ENCODE results near the gene COL23A1.

COL23A1 gene

DNA sequence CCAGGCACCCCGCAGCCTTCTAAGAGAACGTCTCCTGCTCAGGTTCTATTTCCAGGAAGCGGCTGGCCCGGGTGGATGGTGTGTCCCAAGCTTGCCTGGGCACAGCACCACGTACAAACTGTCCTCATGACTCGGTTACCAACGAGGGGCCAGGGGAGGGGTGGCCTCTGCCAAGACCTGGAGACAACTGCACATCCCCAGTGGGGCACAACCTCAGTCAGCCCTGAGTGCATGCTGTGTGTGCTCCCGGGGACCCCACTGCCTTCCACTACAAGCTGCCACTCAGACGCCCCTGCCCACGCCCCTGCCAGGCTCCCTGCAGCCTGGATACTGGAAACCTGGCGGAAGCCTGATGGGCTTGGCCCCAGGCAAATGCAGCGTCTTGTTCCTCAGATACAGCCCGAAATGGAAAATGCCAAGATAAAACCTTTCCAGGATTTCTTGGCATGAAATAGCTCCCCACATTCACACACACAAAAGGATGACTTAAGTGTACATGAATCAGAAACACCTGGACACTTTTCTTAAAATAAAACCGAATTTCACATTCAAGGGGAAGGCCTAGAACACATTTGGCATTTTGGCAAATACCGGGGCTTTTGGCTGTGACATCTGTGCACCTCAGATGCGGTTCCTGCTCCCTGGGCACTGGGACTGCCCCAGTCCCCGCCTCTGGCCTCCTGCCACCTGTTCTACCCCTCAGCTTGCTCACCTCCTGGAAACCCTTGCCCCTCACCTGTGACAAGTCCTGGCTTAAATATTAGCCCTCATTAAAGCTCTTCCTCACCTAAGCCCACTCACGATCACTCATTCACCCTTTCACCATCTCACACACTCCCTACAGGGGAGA is 62.5 kb downstream of the COL23A1 start:
- H3K27ac ChIP-seq (ENCODE audit: low read length) = no peak overlapping the region
- no peaks in the 10 kb centered on the region for H3K9me3 ChIP-seq (ENCODE audit: insufficient read depth, low read length)
- TF ChIP-seq, protein P1, sequence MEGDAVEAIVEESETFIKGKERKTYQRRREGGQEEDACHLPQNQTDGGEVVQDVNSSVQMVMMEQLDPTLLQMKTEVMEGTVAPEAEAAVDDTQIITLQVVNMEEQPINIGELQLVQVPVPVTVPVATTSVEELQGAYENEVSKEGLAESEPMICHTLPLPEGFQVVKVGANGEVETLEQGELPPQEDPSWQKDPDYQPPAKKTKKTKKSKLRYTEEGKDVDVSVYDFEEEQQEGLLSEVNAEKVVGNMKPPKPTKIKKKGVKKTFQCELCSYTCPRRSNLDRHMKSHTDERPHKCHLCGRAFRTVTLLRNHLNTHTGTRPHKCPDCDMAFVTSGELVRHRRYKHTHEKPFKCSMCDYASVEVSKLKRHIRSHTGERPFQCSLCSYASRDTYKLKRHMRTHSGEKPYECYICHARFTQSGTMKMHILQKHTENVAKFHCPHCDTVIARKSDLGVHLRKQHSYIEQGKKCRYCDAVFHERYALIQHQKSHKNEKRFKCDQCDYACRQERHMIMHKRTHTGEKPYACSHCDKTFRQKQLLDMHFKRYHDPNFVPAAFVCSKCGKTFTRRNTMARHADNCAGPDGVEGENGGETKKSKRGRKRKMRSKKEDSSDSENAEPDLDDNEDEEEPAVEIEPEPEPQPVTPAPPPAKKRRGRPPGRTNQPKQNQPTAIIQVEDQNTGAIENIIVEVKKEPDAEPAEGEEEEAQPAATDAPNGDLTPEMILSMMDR (IDR thresholded peaks at IDR 0.05; ENCODE audit: low read depth, low read length) = no peak
- TF ChIP-seq EZH2phosphoT487 (IDR thresholded peaks at IDR 0.05; ENCODE audit: low read depth) = no peak
- no peak overlapping the region for H3K4me3 ChIP-seq (ENCODE audit: low read length)
- H3K9ac ChIP-seq (ENCODE audit: low read length) = no peak overlapping the region
- no peaks in the 10 kb centered on the region for H3K36me3 ChIP-seq (replicated peaks; ENCODE audit: low read depth, low read length)
- no peaks in the 10 kb centered on the region for H3K4me1 ChIP-seq (ENCODE audit: low read length)
- H3K79me2 ChIP-seq (ENCODE audit: low read length) = no peaks in the 10 kb centered on the region
- no peak overlapping the region for H3K4me2 ChIP-seq (ENCODE audit: low read length)
- no peaks in the 10 kb centered on the region for H4K20me1 ChIP-seq (ENCODE audit: insufficient read depth, low read length)
- H2AFZ ChIP-seq (ENCODE audit: low read depth, low read length) = no peak overlapping the region
- no peaks in the 10 kb centered on the region for H3K27me3 ChIP-seq (ENCODE audit: low read depth, low read length)

DNA sequence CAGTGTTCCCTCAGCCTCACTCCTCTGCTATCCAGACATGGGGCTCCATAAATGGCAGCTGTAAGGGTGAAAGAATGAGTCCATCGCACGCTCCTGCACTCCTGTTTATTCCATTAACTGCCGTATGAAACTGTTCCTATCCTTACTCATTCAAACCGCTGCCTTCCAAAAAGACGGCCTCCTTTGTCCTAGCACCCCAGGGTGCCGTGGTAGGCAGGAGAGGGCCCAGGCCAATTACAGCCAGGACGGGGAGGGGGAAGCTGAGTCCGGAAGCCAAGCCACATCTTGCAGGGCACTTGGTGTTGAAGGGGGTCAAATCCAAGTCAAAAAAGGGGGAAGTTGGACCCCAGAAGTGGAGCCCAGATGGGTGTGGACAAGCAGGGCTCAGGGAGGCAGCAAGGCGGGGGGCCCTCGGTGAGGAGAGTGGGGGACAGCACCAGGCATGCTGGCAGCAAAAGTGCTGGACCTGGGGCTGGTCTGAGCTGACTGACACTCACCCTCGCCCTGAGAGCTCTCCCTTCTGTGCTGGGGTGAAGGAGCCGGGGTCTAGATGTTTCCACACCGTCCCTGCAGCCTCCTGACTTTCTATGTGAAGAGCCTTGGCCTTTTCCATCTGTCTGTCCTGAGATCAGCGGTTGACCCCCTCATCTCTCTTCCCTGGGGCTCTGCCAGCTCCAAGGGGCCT is 63.3 kb downstream of the COL23A1 start:
- no peaks in the 10 kb centered on the region for H4K20me1 ChIP-seq (ENCODE audit: insufficient read depth, low read length)
- H3K4me3 ChIP-seq (ENCODE audit: low read length) = no peak overlapping the region
- TF ChIP-seq, protein P1 (IDR thresholded peaks at IDR 0.05; ENCODE audit: low read depth, low read length) = no peak
- TF ChIP-seq EZH2phosphoT487 (IDR thresholded peaks at IDR 0.05; ENCODE audit: low read depth) = no peak
- no peak overlapping the region for H2AFZ ChIP-seq (ENCODE audit: low read depth, low read length)
- H3K27ac ChIP-seq (ENCODE audit: low read length) = no peak overlapping the region
- no peak overlapping the region for H3K9ac ChIP-seq (ENCODE audit: low read length)
- no peaks in the 10 kb centered on the region for H3K4me1 ChIP-seq (ENCODE audit: low read length)
- no peak overlapping the region for H3K4me2 ChIP-seq (ENCODE audit: low read length)
- no peaks in the 10 kb centered on the region for H3K79me2 ChIP-seq (ENCODE audit: low read length)
- no peaks in the 10 kb centered on the region for H3K27me3 ChIP-seq (ENCODE audit: low read depth, low read length)
- H3K36me3 ChIP-seq (replicated peaks; ENCODE audit: low read depth, low read length) = no peaks in the 10 kb centered on the region
- no peaks in the 10 kb centered on the region for H3K9me3 ChIP-seq (ENCODE audit: insufficient read depth, low read length)

DNA sequence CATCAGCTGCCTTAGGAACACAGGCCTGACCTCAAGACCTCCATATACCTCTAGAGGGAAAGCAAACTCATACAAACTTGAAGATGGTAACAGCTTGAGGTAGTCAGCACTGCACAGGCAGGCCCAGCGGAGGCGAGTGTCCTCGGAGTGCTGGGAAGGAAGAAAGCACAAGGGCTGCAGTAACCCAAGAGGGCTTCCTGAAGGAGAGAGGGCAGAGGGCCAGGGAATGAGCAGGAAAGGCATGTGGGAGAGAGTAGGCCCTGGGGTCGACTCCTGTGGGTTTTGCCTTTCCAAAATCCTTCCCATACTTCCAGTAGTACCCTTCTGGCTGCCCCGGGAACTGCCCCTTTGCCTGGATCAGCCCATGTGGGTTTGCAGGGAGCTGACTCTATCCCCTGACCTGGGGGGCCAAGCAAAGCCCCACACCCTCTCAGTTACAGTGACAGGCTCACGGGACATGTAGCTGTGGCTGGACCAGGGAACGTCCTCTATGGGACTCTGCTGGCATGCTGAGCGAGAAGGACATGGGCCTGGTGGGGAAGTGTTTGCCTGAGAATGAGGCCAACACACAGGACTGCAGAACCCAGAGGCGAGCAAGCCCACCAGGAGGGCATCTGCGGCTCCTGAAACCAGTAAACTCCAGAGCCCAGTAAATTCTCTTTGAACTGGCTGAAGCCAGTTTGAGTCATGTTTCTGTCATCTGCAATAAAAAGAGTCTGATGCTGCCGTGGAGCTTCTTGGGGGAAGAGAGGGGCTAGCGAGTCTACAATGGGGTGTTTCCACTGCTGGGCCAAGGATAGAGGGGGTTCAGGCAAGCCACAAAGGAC is 64.1 kb downstream of the COL23A1 start:
- H3K4me1 ChIP-seq (ENCODE audit: low read length) = no peaks in the 10 kb centered on the region
- no peak overlapping the region for H3K4me3 ChIP-seq (ENCODE audit: low read length)
- no peaks in the 10 kb centered on the region for H3K9me3 ChIP-seq (ENCODE audit: insufficient read depth, low read length)
- H3K36me3 ChIP-seq (replicated peaks; ENCODE audit: low read depth, low read length) = no peaks in the 10 kb centered on the region
- H3K27me3 ChIP-seq (ENCODE audit: low read depth, low read length) = no peaks in the 10 kb centered on the region
- no peaks in the 10 kb centered on the region for H4K20me1 ChIP-seq (ENCODE audit: insufficient read depth, low read length)
- H3K79me2 ChIP-seq (ENCODE audit: low read length) = no peaks in the 10 kb centered on the region
- H2AFZ ChIP-seq (ENCODE audit: low read depth, low read length) = no peak overlapping the region
- no peak overlapping the region for H3K4me2 ChIP-seq (ENCODE audit: low read length)
- no peak overlapping the region for H3K9ac ChIP-seq (ENCODE audit: low read length)
- H3K27ac ChIP-seq (ENCODE audit: low read length) = no peak overlapping the region
- TF ChIP-seq, protein P1 (IDR thresholded peaks at IDR 0.05; ENCODE audit: low read depth, low read length) = no peak
- no peak for TF ChIP-seq EZH2phosphoT487 (IDR thresholded peaks at IDR 0.05; ENCODE audit: low read depth)

All from OCI-LY3 (cell line).